Bone marrow (tissue), 2 donors: ENCODE measurements around the gene VASN.

Source experiments
- DNase-seq, 2 donors: peaks; one replicate each; lab custom pipeline; 2025; lab: John Stamatoyannopoulos, UW

VASN gene

GRCh38 chr16:4372578-4373355, 1.1 kb downstream of the VASN start:
- DNase-seq: no peak

DNA sequence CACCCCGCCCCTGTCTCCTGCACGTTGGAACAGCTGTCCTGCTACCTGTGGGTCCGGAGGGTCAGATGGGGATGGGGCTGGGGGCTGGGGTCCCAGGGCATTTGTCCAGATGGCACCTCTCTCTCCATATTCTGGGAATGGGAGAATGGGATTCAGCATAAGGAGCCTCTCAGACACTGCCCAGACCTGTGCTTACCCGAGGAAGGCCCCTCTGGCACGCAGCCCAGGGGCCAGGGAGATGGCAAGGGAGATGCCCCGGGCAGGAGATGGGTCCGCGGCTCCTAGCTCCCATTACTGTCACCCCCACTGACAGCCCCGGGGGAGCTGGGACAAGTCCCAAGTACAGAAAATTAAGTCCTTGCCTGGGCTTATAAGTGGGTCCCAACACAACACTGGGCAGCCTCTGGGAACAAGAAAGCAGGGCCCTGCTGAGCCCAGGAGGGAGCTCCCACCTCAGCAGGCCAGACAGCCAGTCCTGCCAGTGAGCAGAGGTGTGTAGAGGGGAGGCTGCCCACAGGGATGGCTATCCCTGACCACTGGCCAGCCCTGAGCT, 1.8 kb downstream of the VASN start:
- DNase-seq: no peak

GRCh38 chr16:4373909-4374742, 2.5 kb downstream of the VASN start:
- DNase-seq: no peak

DNA sequence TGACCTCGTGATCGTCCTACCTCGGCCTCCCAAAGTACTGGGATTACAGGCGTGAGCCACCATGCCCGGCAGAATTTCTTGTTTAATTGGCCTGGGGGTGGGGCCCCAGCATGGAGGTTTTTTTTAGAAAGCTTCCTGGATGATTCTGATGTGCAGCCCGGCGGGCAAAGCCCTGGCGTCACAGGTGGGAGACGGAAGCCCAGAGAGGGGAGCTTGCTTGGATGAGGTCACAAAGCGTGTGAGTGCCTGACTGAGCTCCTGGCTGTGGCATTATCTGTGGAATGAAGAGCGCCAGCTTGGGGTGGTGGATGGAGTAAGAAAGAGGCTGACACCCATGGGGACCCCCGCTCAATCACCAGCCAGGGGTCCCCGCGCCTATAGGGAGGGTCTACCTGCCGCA, 4.1 kb downstream of the VASN start:
- DNase-seq: no peak

DNA sequence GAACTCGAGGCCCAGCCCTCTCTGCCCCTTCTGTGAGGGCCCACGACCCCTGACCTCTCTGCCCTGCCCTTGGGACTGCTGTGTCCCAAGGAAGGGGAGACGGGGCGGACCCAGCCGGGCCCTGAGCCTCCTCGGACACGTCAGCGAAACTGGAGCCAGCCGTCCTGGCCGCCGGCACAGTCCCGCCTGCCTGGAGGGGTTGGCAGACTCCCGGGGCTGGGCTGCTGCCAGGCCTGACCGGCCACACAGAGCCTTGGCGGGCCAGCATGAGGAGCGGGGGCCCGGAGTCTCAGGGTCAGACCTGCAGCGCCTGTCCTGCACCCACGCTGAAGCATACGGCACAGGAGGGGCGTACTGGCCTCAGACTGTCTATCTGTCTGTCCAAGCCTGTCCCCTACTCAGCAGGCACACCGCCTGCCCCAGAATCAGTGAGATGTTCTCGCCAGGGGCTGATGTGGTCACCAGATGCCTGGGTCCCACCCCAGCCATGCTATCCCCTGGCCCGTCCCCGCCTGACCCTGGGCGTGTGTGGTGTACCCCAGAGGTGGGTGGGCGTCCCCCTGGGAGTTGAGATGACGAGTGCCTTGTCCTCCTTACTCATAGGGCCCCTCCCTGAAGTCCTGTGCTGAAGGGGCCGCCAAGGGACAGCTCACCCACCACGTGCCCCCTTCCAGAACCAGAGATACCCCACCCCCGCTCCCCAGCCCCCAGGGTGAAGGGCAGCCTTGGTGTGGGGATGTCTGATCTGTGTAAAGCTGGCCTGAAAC, 4.7 kb downstream of the VASN start:
- no peak for DNase-seq

GRCh38 chr16:4376893-4377572, 5.4 kb downstream of the VASN start:
- no peak for DNase-seq

DNA sequence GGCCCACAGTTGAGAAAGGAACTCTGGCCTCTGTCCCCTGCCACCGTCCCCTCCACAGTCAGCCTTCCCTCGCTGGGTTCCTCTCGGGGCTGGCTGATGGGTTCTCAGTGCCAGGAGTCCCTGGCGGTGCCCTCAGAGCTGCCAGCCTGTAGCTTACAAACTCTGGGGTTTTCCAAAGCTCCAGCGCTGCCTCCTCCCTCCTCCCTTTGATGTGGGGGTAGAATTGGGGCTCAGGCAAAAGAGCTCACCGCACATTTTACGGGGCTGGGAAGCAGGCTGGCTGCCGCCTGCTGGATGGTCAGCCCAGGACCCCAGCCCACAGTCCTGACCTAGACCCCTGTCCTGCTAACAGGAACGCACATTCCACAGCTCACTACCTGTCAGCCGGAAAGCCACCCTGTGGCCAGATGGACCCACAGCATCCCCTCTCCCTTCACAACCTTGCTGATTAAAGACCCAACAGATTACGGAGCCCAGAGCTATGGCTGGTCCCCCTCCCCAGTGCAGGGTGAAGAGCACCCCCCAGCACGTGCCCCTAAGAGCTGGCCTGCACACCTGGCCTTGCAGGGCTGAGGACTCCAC, 6.0 kb downstream of the VASN start:
- DNase-seq: no peak

DNA sequence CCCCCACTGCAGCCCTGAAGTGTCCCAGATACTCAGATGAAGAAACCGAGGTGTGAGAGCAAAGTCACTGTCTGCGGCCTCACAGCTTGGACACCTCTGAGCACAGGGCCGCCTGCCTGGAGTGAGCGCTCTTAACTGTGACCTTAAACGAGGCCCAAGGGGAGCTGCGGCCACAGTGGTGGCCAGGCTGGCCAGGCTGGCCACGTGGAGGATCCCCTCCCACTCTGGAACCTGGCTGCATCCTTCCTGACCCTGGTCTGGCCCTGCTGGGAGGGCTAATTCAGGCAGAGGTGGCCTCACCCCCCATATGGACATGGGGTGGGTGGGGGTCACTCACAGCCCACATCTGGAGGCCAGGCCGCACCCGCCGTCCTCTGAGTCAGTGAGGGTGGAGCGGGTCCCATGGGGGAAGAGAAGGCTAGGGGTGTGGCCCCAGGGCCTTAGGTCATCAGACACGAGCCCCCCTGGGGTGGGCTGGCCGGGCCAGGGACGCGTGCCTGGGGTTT, 6.6 kb downstream of the VASN start:
- DNase-seq: no peak

- DNase-seq: no peak
Observed at GRCh38 chr16:4378999-4379690, 7.5 kb downstream of the VASN start.

GRCh38 chr16:4380119-4381063, 8.7 kb downstream of the VASN start:
- DNase-seq: no peak

DNA sequence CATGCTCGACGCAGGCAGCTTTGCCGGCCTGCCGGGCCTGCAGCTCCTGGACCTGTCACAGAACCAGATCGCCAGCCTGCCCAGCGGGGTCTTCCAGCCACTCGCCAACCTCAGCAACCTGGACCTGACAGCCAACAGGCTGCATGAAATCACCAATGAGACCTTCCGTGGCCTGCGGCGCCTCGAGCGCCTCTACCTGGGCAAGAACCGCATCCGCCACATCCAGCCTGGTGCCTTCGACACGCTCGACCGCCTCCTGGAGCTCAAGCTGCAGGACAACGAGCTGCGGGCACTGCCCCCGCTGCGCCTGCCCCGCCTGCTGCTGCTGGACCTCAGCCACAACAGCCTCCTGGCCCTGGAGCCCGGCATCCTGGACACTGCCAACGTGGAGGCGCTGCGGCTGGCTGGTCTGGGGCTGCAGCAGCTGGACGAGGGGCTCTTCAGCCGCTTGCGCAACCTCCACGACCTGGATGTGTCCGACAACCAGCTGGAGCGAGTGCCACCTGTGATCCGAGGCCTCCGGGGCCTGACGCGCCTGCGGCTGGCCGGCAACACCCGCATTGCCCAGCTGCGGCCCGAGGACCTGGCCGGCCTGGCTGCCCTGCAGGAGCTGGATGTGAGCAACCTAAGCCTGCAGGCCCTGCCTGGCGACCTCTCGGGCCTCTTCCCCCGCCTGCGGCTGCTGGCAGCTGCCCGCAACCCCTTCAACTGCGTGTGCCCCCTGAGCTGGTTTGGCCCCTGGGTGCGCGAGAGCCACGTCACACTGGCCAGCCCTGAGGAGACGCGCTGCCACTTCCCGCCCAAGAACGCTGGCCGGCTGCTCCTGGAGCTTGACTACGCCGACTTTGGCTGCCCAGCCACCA, 9.7 kb downstream of the VASN start:
- DNase-seq: no peak

- no peak for DNase-seq
Observed at GRCh38 chr16:4381935-4382794, 10.5 kb downstream of the VASN start.

DNA sequence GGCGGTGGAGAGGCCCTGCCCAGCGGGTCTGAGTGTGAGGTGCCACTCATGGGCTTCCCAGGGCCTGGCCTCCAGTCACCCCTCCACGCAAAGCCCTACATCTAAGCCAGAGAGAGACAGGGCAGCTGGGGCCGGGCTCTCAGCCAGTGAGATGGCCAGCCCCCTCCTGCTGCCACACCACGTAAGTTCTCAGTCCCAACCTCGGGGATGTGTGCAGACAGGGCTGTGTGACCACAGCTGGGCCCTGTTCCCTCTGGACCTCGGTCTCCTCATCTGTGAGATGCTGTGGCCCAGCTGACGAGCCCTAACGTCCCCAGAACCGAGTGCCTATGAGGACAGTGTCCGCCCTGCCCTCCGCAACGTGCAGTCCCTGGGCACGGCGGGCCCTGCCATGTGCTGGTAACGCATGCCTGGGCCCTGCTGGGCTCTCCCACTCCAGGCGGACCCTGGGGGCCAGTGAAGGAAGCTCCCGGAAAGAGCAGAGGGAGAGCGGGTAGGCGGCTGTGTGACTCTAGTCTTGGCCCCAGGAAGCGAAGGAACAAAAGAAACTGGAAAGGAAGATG, 11.2 kb downstream of the VASN start:
- no peak for DNase-seq

- DNase-seq: no peak
Observed at GRCh38 chr16:4383591-4384444, 12.2 kb downstream of the VASN start.

GRCh38 chr16:4384509-4384942, 12.9 kb downstream of the VASN start:
- DNase-seq: no peak
